ENCODE results near the gene ARID1B.

ARID1B gene

DNA sequence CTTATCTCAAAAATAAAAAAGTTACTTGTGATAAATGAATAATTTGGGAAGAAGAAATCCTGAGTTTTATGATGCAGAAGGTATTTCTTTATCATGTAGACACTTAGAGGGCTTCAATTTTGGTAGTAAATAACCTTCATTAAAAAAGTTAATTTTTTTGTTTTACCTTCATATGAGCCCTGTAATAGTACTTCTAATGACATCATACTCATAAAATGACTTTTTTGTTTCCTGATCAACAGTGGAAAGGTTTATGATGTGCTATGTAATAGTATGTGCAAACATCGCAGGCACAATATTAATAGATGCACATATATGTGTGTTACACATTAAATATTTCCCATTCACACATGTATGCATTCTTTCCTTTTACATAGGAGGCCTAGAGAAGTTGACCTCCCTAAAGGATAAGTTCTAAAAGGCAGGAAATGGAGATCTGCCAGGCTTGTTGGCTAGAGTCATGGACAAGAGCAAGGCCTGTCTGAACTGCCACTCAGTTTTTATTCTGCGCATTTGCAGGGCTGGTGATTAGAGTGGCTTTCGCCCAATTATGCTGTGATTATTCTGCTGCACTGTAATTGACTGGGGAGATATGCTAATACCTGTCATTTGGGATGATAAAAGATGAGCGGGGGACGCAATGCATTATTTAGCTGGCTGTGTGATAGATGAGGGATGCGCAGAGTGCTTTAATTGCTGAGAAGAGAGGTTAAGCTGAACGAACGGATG lies 273.5 kb downstream of the ARID1B start:
- Mint-ChIP-seq H3K9me3 (peaks cover 4% of the 10 kb centered on the region), H3K36me3 (ENCODE audit: low read depth) (peaks cover 3% of the 10 kb centered on the region), H3K4me1 (ENCODE audit: low read depth) (peaks cover 20% of the 10 kb centered on the region), H3K27ac (no peak overlapping the region), H3K4me3 (no peak overlapping the region), H3K27me3 (no peaks in the 10 kb centered on the region)
- intact Hi-C loops (cut with micrococcal nuclease): no loop called here

DNA sequence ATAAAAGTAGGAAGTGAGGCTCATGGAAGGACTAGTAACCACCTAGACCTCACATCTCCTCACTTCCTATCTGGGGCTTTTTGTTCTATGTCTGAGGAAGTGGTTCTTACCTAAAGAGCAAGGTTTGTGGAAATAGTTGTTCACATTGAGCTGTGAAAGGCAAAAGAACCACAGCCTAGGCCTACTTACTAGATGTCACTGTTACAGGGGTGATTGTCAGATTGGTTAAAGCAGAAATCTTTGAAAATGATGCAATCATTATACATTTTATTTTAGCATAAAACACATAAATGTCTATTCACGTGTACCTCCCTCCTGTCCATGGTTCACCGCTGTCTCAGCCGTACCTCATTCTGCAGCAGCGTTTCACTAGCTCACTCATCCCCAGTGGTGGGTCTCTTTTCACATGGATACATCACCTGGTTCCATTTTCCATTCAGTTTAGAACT lies 277.4 kb downstream of the ARID1B start:
- Mint-ChIP-seq H3K27ac (no peak overlapping the region), H3K4me3 (no peak overlapping the region), H3K36me3 (ENCODE audit: low read depth) (peaks cover 15% of the 10 kb centered on the region), H3K27me3 (no peaks in the 10 kb centered on the region), H3K9me3 (peaks cover 8% of the 10 kb centered on the region), H3K4me1 (ENCODE audit: low read depth) (peaks cover 7% of the 10 kb centered on the region)
- intact Hi-C loops (cut with micrococcal nuclease): no loop called here

DNA sequence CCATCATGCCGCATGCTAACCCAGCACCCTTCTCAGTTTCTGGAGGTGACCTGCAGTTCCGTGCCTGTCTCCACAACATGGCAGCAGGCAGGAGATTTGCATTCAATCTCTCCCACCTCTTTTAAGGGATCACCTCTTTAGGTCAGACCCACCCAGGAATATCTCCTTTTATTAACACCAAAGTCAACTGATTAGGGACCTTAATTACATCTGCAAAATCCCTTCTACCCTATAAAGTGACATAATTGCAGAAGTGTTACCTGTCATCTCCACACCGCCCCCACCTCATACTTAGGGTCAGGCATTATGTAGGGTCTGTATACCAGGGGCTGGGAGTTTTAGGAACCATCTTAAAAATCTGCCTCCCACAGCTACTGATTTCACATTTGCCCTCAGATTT lies 278.7 kb downstream of the ARID1B start:
- Mint-ChIP-seq H3K27me3 (no peaks in the 10 kb centered on the region), H3K36me3 (ENCODE audit: low read depth) (peaks cover 15% of the 10 kb centered on the region), H3K27ac (no peak overlapping the region), H3K4me1 (ENCODE audit: low read depth) (peaks cover 11% of the 10 kb centered on the region), H3K4me3 (no peak overlapping the region), H3K9me3 (peaks cover 8% of the 10 kb centered on the region)
- intact Hi-C loops (cut with micrococcal nuclease): no loop called here

DNA sequence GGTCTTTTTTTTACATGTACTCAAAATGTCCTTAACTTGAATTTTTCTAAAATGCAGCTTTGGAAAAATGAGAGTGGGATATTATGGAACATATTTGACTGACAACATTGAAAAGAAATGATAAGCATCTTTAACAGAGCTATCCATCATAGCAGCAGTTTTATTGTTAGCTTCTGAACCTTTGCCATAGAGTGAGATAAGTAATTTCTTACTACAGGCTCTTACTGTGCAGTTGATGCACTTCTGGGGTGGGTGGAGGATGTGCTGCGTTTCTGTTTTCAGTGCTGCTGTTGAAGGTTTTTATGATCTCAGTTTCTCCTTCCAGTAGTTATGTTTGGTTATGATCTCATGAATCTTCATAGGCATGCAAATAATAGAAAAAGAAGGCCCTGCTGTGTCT lies 279.1 kb downstream of the ARID1B start:
- intact Hi-C loops (cut with micrococcal nuclease): no loop called here
- Mint-ChIP-seq H3K4me3 (no peak overlapping the region), H3K4me1 (ENCODE audit: low read depth) (peaks cover 13% of the 10 kb centered on the region), H3K27me3 (no peaks in the 10 kb centered on the region), H3K36me3 (ENCODE audit: low read depth) (peaks cover 15% of the 10 kb centered on the region), H3K9me3 (peaks cover 8% of the 10 kb centered on the region), H3K27ac (no peak overlapping the region)

DNA sequence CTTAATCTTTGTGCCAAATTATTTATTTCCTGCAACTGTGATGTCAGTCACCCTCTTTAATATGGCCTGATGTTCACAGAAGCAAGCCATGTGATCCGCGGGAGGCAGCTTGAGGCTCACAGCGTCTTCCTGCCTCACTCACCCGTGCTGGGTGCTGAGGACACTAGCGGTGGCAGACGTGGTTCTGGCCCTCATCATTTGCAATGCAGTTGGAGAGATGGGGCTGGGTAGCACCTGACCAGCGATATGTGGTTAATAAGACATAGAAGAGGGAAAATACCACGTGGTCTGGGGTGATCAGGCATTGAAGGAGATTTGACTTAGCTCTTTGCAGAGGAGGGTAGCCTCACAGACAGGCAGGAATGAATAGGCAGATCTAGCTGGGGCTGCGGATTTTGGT lies 281.4 kb downstream of the ARID1B start:
- Mint-ChIP-seq H3K27me3 (no peaks in the 10 kb centered on the region), H3K9me3 (peaks cover 8% of the 10 kb centered on the region), H3K36me3 (ENCODE audit: low read depth) (peaks cover 15% of the 10 kb centered on the region), H3K27ac (no peak overlapping the region), H3K4me3 (no peak overlapping the region), H3K4me1 (ENCODE audit: low read depth) (peaks cover 18% of the 10 kb centered on the region)
- intact Hi-C loops (cut with micrococcal nuclease): no loop called here

DNA sequence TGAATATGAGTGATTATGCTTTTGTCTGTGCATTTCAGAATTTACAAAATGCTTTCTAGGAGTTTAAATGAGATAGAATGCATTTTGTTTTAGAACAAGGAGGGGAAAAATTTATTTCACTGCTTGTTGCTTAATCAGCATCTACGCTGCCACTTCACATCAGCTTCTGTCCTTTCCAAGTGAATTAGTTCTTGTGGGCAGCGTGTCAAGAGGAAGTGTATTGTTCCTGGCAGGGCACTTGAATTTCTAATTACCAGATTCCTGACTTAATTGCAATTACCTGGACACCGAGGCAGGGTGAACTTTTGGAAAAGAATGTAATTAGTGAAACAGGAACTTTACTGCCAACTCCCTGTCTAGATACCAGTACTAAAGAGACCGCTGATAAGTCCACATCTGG lies 282.6 kb downstream of the ARID1B start:
- peaks cover 15% of the 10 kb centered on the region for H3K36me3 Mint-ChIP-seq (ENCODE audit: low read depth)
- no peak overlapping the region for H3K27ac Mint-ChIP-seq
- no peak overlapping the region for H3K4me3 Mint-ChIP-seq
- intact Hi-C loops (cut with micrococcal nuclease): no loop called here
- peaks cover 28% of the 10 kb centered on the region for H3K4me1 Mint-ChIP-seq (ENCODE audit: low read depth)
- H3K27me3 Mint-ChIP-seq: no peaks in the 10 kb centered on the region
- H3K9me3 Mint-ChIP-seq: peaks cover 8% of the 10 kb centered on the region

DNA sequence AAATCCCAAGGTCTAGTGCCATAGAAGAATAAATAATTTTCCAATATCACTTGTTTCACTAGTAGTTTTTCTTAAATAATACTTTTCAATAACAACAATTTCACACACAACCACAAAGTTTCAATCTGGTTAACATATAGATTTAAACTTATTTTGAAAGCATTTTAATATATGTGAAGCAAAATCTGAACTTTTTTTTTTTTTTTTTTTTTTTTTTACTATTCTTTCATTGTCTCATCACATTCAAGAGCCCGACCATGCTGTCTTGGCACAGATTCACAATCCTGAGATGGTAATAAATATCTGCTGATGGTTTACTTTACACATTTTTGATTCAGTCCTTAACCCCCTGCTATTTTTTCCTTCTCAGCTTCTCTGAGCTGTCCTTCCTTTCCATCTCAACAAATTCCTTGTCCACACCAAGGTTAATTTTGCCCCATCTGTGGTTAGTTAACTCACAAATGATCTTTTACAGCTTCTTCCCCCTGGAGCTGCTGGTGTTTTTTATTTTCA lies 283.3 kb downstream of the ARID1B start:
- H3K27ac Mint-ChIP-seq: no peak overlapping the region
- no peaks in the 10 kb centered on the region for H3K27me3 Mint-ChIP-seq
- H3K4me1 Mint-ChIP-seq (ENCODE audit: low read depth): peaks cover 29% of the 10 kb centered on the region
- H3K4me3 Mint-ChIP-seq: no peak overlapping the region
- peaks cover 6% of the 10 kb centered on the region for H3K9me3 Mint-ChIP-seq
- intact Hi-C loops (cut with micrococcal nuclease): no loop called here
- H3K36me3 Mint-ChIP-seq (ENCODE audit: low read depth): peaks cover 14% of the 10 kb centered on the region

DNA sequence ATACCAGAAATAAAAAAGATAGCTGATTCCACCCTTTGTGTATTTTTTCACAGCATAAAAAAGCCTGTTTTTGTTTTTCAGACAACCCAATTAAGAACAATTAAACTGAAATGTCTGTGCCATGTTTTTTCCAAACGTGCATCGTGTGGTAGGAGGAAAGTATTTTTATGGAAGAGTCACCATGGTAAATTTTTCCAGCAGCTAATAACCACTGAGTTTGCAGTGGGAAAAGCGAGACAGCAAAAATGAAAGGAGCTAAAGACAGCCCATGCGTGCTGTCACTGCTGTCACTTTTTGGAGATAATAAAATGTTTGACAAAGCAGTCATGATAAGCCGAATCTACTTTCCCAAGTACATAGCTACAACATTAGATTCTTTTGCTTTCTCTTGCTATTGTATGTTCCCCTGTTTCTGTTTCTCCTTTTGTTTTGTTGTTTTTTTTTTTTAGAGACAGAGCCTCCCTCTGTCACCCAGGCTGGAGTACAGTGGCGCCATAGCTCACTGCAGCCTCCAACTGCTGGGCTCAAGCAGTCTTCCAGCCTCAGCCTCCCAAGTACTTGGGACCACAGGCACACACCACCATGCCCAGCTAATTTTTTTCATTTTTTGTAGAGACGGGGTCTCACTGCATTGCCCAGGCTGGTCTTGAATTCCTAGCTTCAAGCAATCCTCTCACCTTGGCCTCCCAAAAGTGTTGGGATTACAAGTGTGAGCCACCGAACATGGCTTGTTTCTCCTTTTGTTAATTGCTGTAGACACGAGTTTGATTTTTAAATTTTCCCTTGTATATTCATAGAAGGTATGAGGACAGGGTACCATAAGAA lies 284.8 kb downstream of the ARID1B start:
- Mint-ChIP-seq H3K27ac (no peak overlapping the region), H3K27me3 (no peaks in the 10 kb centered on the region), H3K4me1 (ENCODE audit: low read depth) (peaks cover 37% of the 10 kb centered on the region), H3K36me3 (ENCODE audit: low read depth) (peaks cover 9% of the 10 kb centered on the region), H3K4me3 (no peak overlapping the region), H3K9me3 (no peaks in the 10 kb centered on the region)
- intact Hi-C loops (cut with micrococcal nuclease): no loop called here

DNA sequence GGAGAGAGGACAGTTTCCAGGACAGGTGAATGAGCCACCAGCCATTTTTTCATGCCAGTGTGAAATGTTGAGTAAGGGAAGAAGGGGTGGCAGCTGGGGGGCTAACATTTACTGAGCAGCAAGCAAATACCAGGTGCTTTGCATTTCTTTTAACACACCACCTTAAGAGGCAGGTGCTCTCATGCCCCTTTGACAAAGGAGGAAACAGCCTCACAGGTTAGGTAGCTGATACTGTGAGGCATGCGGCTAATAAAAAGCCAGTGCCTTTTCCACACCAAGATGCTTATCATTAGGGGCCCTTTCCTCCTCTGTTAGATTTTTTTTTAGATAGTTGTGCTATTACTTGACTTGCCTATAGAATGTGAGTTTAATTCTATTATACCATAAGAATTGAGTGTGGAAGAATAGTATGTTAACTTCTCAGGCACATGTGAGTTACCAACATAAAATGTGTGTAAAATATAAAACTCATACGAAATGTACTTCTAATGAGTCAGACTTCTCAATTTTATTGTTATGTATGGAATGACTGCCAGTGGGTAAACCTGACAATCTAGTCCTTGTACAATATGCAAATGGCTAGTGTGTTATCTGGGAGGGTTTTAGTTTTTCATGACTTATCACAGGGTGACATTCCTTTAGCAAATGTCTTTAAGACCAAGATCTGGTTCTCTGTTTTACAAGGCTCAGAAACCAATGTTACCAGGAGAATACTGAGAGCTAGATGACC lies 286.2 kb downstream of the ARID1B start:
- peaks cover 47% of the 10 kb centered on the region for H3K4me1 Mint-ChIP-seq (ENCODE audit: low read depth)
- intact Hi-C loops (cut with micrococcal nuclease): no loop called here
- H3K27ac Mint-ChIP-seq: no peak overlapping the region

DNA sequence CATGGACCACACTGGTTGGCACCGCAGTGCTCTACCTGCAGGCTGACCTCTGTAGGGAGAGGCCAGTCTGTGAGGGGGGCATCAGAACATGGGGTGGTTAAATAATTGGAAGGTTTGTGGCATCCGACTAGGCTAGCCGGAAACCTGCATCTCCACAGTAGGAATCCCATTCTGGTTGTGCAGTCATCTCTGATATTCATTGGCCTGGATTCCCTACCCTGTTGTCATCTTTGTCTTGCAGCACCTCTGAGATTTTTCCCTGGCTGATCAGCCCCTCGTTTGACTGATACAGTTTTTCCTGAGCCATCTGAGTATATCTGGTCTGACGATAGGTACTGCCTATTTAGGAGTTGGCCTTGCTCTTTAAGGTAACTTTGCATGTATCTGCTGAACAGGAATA lies 286.7 kb downstream of the ARID1B start:
- intact Hi-C loops (cut with micrococcal nuclease): no loop called here
- Mint-ChIP-seq H3K9me3 (no peaks in the 10 kb centered on the region), H3K4me3 (no peak overlapping the region), H3K4me1 (ENCODE audit: low read depth) (peaks cover 51% of the 10 kb centered on the region), H3K27me3 (no peaks in the 10 kb centered on the region), H3K27ac (no peak overlapping the region), H3K36me3 (ENCODE audit: low read depth) (no peaks in the 10 kb centered on the region)

More for the DNA sequence above, 286.2 kb downstream of the ARID1B start:
- no peaks in the 10 kb centered on the region for H3K9me3 Mint-ChIP-seq
- no peak overlapping the region for H3K4me3 Mint-ChIP-seq
- peaks cover 3% of the 10 kb centered on the region for H3K36me3 Mint-ChIP-seq (ENCODE audit: low read depth)
- no peaks in the 10 kb centered on the region for H3K27me3 Mint-ChIP-seq

DNA sequence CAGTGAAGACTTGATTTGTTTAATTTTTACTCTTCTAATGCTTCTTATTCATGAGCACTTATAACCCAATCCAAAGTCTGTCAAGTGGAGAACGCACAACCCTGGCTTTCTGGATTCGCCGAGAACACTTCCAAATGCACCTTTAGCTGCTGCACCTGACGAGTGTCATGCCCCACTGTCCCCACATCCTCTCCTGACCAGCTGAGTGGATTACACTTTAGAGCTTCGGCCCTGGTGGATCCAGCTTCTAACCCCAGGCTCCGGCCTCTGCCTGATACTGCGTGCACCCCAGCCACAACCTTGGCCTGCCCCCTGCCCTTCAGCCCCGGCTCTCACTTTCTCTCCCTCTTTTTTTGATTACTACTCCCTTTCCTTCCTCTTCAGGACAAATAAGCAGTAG lies 287.3 kb downstream of the ARID1B start:
- peaks cover 50% of the 10 kb centered on the region for H3K4me1 Mint-ChIP-seq (ENCODE audit: low read depth)
- peak overlapping the region; percentile 68 for H3K27ac Mint-ChIP-seq
- intact Hi-C loops (cut with micrococcal nuclease): no loop called here

DNA sequence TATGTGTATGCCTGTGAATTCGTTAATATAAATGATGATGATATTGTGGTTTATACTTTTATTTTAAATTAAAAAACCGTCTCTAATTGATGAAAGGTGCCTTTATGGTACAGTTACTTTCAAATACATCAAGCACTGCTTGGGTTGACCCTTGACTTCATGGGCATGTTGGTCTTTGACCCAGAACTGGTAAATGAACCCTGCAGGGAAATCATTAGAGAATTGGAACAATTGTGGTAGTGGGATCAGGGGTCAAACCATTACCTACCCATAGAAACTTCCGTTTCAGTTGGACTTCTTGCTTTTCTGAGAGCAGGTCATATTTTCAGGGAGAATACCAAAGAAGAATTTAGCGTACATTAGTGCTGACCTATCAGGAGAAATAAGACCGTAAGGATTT lies 288.2 kb downstream of the ARID1B start:
- intact Hi-C loops (cut with micrococcal nuclease): no loop called here
- H3K27me3 Mint-ChIP-seq: no peaks in the 10 kb centered on the region
- H3K4me1 Mint-ChIP-seq (ENCODE audit: low read depth): peaks cover 45% of the 10 kb centered on the region
- H3K36me3 Mint-ChIP-seq (ENCODE audit: low read depth): no peaks in the 10 kb centered on the region
- H3K27ac Mint-ChIP-seq: no peak overlapping the region
- no peaks in the 10 kb centered on the region for H3K9me3 Mint-ChIP-seq
- H3K4me3 Mint-ChIP-seq: no peak overlapping the region

More for the DNA sequence above, 287.3 kb downstream of the ARID1B start:
- Mint-ChIP-seq H3K27me3 (no peaks in the 10 kb centered on the region), H3K36me3 (ENCODE audit: low read depth) (no peaks in the 10 kb centered on the region), H3K9me3 (no peaks in the 10 kb centered on the region), H3K4me3 (no peak overlapping the region)

DNA sequence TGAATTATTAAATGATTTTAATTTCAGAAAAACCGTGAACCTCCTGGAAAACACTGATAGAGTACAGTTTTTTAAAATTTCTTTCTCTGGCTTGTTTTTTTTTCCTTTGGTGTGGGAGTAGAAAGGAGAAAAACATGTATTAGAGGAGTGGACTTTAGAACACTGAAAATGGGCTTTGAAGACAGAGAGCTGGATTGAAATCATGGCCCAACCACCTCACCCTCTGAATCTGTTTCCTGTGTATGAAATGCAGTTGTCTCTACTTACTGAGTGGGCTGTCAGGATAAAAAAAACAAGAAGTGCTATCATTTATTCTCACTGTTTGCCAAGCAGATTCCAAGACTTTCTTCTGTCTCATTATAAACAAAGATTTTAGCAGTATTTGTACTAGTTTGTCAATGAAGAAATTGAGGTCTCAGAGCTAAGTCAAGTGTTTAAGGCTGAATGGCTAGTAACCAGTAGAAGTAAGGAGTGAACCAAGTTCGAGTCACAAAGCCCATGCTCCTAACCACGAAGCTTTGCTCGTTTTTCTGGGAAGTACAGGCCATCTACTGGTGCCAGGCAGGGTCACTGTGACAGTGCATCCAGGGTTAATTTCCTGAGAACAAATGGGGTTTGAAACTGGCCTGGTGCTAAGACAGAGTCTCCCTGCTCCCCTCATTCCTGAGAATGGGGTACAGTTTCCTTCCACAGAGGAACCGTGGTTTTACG lies 289.8 kb downstream of the ARID1B start:
- Mint-ChIP-seq H3K4me3 (no peak overlapping the region), H3K9me3 (no peaks in the 10 kb centered on the region), H3K27ac (peak overlapping the region; percentile 72), H3K27me3 (no peaks in the 10 kb centered on the region), H3K4me1 (ENCODE audit: low read depth) (peaks cover 37% of the 10 kb centered on the region), H3K36me3 (ENCODE audit: low read depth) (no peaks in the 10 kb centered on the region)
- intact Hi-C loops (cut with micrococcal nuclease): no loop called here
